GM23338 (cell line): ENCODE measurements around the gene RXRB. TPM values are rescaled to one million over a fixed set of nuclear protein-coding genes. Genes with fewer than 3 reads are reported as not detected.
"Not testable (repeated sequence)": the region's sequence is repeated elsewhere in the genome, so short reads cannot be mapped to it uniquely, and the experiment has no call there.

Experiments
- ATAC-seq: fragments of 200-7000 bp; cut with Tn5 transposase; 3 replicates; pipeline ENCODE4 v1.9.1; 2020
- DNase-seq: peaks from one replicate; pipeline ENCODE4 v3.0.0-alpha.2; 2015; ENCODE audit warnings: low spot score
- H2AFZ ChIP-seq: fragments of 200-600 bp; sonication (generic); 2 replicates; pipeline ENCODE4 v1.8.0; 2016; ENCODE audit warnings: antibody characterized with exemption, mild to moderate bottlenecking, moderate library complexity
- H3F3A ChIP-seq: fragments of 200-600 bp; sonication (generic); replicated peaks from 2 replicates; pipeline ENCODE4 v1.8.0; 2017; ENCODE audit warnings: antibody characterized with exemption, mixed run types, low read depth
- H3K27ac ChIP-seq: fragments of 200-600 bp; sonication (generic); 2 replicates; pipeline ENCODE4 v1.6.1; 2016; ENCODE audit warnings: low read depth
- H3K27me3 ChIP-seq: fragments of 200-600 bp; sonication (generic); 2 replicates; pipeline ENCODE4 v1.8.0; 2016; ENCODE audit warnings: mild to moderate bottlenecking, mixed run types, moderate library complexity; ENCODE audit not compliant: insufficient read depth
- H3K36me3 ChIP-seq: fragments of 200-600 bp; sonication (generic); 2 replicates; pipeline ENCODE4 v1.8.0; 2016; ENCODE audit warnings: mild to moderate bottlenecking; ENCODE audit not compliant: insufficient read depth
- H3K4me1 ChIP-seq: fragments of 200-600 bp; sonication (generic); 2 replicates; pipeline ENCODE4 v1.8.0; 2016; ENCODE audit warnings: mild to moderate bottlenecking, moderate library complexity; ENCODE audit not compliant: insufficient read depth
- H3K4me2 ChIP-seq: fragments of 200-600 bp; sonication (generic); 2 replicates; pipeline ENCODE4 v1.7.1; 2017; ENCODE audit warnings: mixed run types
- H3K4me3 ChIP-seq: fragments of 200-600 bp; sonication (generic); 2 replicates; pipeline ENCODE4 v1.6.1; 2016; ENCODE audit warnings: mixed run types
- H3K79me2 ChIP-seq: fragments of 200-600 bp; sonication (generic); replicated peaks from 2 replicates; pipeline ENCODE4 v1.8.0; 2017; ENCODE audit warnings: mild to moderate bottlenecking; ENCODE audit not compliant: insufficient read depth
- H3K9me2 ChIP-seq: fragments of 200-600 bp; sonication (generic); 2 replicates; pipeline ENCODE4 v1.8.0; 2017; ENCODE audit not compliant: insufficient read depth
- H4K20me1 ChIP-seq: fragments of 200-600 bp; sonication (generic); replicated peaks from 2 replicates; pipeline ENCODE4 v1.8.0; 2017; ENCODE audit warnings: mild to moderate bottlenecking; ENCODE audit not compliant: insufficient read depth
- H3K27ac Mint-ChIP-seq: 2 replicates; pipeline ENCODE4 v1.8.0; 2020; ENCODE audit warnings: inconsistent platforms, mild to moderate bottlenecking, moderate library complexity, mixed read lengths
- H3K27me3 Mint-ChIP-seq: 3 replicates; pipeline ENCODE4 v1.8.0; 2022; ENCODE audit warnings: low read depth, mild to moderate bottlenecking, moderate library complexity, mixed read lengths, inconsistent platforms; ENCODE audit not compliant: insufficient read depth, poor library complexity
- H3K36me3 Mint-ChIP-seq: 3 replicates; pipeline ENCODE4 v1.8.0; 2021; ENCODE audit warnings: low read depth, mild to moderate bottlenecking, inconsistent platforms, moderate library complexity, mixed read lengths
- H3K4me1 Mint-ChIP-seq: 3 replicates; pipeline ENCODE4 v1.8.0; 2020; ENCODE audit warnings: mild to moderate bottlenecking, inconsistent platforms, mixed read lengths
- H3K4me3 Mint-ChIP-seq: 3 replicates; pipeline ENCODE4 v1.8.0; 2021; ENCODE audit warnings: moderate library complexity, mild to moderate bottlenecking, inconsistent platforms, mixed read lengths
- H3K9me3 Mint-ChIP-seq: 3 replicates; pipeline ENCODE4 v1.8.0; 2020; ENCODE audit warnings: moderate library complexity, mild to moderate bottlenecking, inconsistent platforms, mixed read lengths
- CREB1 ChIP-seq: fragments of 250-450 bp; sonication (Bioruptor Pico); IDR thresholded peaks from 2 replicates; pipeline ENCODE4 v1.5.0; 2020; ENCODE audit warnings: low read depth, mild to moderate bottlenecking, moderate library complexity
- EZH2 ChIP-seq: fragments of 200-600 bp; sonication (generic); IDR thresholded peaks from one replicate; pipeline ENCODE4 v1.8.0; 2017; ENCODE audit warnings: antibody characterized with exemption, mild to moderate bottlenecking, low read depth; ENCODE audit not compliant: unreplicated experiment
- JUNB ChIP-seq: IDR thresholded peaks from one replicate; pipeline ENCODE4 v1.6.1; 2016; ENCODE audit warnings: antibody characterized with exemption; ENCODE audit not compliant: unreplicated experiment
- NANOG ChIP-seq: IDR thresholded peaks from 2 replicates; pipeline ENCODE4 v1.6.1; 2016; ENCODE audit warnings: antibody characterized with exemption, borderline replicate concordance
- POLR2AphosphoS5 ChIP-seq: IDR thresholded peaks from 2 replicates; pipeline ENCODE4 v1.6.1; 2016; ENCODE audit warnings: antibody characterized with exemption, low read depth
- ZNF114 ChIP-seq: fragments of 250-450 bp; sonication (Bioruptor Pico); IDR thresholded peaks from 2 replicates; pipeline ENCODE4 v1.5.0; 2020; ENCODE audit warnings: mild to moderate bottlenecking, moderate library complexity
- ZNF331 ChIP-seq: fragments of 250-450 bp; sonication (Bioruptor Pico); IDR thresholded peaks from 2 replicates; pipeline ENCODE4 v1.5.0; 2020; ENCODE audit warnings: low read depth, mild to moderate bottlenecking, moderate library complexity
- polyA plus RNA-seq: library from polyadenylated mRNA; unstranded; fragments of >200 nt; fragmentation: Nextera tagmentation; extraction: Ambion mirVana; gene quantifications from 2 replicates; pipeline ENCODE4 v1.2.1, GENCODE V29; 2016
- total RNA-seq: library from RNA; depleted of rRNA; stranded (reverse); fragments of >200 nt; shearing (Covaris generic); gene quantifications from 2 replicates; pipeline ENCODE4 v1.2.3, GENCODE V29; 2014
- TF ChIP-seq, protein P1 (sequence below): fragments of 250-450 bp; sonication (Bioruptor Pico); IDR thresholded peaks from 2 replicates; pipeline ENCODE4 v1.5.0; 2020; ENCODE audit warnings: mild to moderate bottlenecking, moderate library complexity
- TF ChIP-seq, protein P2 (sequence below): IDR thresholded peaks from one replicate; pipeline ENCODE4 v1.6.1; 2018; ENCODE audit warnings: antibody characterized with exemption; ENCODE audit not compliant: unreplicated experiment
- TF ChIP-seq, protein P3 (sequence below), 2 experiments: fragments of 200-600 bp in 1 of 2; sonication (generic) in 1 of 2; conservative IDR thresholded peaks; 2 replicates each; pipeline versions ENCODE4 v1.5.1 to v1.6.1; 2016 to 2017; ENCODE audit warnings: antibody characterized with exemption in 2 of 2, low read depth in 2 of 2, mild to moderate bottlenecking in 2 of 2, moderate library complexity in 1 of 2

Gene RXRB
- total and polyA plus RNA-seq, 2 experiments from 2014 or later: 6.9 to 11.6 TPM

DNA sequence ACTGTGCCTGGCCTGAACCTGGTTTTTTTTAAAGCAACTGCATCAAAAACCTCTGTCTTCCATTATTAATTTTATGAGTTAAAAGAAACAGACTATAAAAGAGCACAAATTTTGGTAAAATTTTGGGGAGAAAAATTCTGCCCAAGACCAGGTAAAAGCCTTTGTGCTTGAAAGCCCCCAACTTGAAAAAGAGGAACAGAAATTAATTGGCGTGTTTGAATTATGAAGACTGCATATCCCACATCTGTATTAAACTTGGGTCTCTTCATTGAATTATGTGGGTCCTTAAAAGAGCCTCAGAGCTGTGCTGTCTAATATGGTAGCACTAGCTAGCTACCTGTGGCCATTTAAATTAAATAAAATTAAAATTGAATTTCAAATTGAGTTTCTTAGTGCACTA, 49.4 kb downstream of the RXRB start (continued):
- TF ChIP-seq, protein P1, sequence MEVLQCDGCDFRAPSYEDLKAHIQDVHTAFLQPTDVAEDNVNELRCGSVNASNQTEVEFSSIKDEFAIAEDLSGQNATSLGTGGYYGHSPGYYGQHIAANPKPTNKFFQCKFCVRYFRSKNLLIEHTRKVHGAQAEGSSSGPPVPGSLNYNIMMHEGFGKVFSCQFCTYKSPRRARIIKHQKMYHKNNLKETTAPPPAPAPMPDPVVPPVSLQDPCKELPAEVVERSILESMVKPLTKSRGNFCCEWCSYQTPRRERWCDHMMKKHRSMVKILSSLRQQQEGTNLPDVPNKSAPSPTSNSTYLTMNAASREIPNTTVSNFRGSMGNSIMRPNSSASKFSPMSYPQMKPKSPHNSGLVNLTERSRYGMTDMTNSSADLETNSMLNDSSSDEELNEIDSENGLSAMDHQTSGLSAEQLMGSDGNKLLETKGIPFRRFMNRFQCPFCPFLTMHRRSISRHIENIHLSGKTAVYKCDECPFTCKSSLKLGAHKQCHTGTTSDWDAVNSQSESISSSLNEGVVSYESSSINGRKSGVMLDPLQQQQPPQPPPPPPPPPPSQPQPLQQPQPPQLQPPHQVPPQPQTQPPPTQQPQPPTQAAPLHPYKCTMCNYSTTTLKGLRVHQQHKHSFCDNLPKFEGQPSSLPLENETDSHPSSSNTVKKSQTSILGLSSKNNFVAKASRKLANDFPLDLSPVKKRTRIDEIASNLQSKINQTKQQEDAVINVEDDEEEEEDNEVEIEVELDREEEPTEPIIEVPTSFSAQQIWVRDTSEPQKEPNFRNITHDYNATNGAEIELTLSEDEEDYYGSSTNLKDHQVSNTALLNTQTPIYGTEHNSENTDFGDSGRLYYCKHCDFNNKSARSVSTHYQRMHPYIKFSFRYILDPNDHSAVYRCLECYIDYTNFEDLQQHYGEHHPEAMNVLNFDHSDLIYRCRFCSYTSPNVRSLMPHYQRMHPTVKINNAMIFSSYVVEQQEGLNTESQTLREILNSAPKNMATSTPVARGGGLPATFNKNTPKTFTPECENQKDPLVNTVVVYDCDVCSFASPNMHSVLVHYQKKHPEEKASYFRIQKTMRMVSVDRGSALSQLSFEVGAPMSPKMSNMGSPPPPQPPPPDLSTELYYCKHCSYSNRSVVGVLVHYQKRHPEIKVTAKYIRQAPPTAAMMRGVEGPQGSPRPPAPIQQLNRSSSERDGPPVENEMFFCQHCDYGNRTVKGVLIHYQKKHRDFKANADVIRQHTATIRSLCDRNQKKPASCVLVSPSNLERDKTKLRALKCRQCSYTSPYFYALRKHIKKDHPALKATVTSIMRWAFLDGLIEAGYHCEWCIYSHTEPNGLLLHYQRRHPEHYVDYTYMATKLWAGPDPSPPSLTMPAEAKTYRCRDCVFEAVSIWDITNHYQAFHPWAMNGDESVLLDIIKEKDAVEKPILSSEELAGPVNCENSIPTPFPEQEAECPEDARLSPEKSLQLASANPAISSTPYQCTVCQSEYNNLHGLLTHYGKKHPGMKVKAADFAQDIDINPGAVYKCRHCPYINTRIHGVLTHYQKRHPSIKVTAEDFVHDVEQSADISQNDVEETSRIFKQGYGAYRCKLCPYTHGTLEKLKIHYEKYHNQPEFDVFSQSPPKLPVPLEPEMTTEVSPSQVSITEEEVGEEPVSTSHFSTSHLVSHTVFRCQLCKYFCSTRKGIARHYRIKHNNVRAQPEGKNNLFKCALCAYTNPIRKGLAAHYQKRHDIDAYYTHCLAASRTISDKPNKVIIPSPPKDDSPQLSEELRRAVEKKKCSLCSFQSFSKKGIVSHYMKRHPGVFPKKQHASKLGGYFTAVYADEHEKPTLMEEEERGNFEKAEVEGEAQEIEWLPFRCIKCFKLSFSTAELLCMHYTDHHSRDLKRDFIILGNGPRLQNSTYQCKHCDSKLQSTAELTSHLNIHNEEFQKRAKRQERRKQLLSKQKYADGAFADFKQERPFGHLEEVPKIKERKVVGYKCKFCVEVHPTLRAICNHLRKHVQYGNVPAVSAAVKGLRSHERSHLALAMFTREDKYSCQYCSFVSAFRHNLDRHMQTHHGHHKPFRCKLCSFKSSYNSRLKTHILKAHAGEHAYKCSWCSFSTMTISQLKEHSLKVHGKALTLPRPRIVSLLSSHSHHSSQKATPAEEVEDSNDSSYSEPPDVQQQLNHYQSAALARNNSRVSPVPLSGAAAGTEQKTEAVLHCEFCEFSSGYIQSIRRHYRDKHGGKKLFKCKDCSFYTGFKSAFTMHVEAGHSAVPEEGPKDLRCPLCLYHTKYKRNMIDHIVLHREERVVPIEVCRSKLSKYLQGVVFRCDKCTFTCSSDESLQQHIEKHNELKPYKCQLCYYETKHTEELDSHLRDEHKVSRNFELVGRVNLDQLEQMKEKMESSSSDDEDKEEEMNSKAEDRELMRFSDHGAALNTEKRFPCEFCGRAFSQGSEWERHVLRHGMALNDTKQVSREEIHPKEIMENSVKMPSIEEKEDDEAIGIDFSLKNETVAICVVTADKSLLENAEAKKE (CRISPR knock-in tag): no peak
- no peak for TF ChIP-seq EZH2
- TF ChIP-seq NANOG: no peak
- no peak for TF ChIP-seq ZNF331 (CRISPR knock-in tag)
- TF ChIP-seq, protein P2, sequence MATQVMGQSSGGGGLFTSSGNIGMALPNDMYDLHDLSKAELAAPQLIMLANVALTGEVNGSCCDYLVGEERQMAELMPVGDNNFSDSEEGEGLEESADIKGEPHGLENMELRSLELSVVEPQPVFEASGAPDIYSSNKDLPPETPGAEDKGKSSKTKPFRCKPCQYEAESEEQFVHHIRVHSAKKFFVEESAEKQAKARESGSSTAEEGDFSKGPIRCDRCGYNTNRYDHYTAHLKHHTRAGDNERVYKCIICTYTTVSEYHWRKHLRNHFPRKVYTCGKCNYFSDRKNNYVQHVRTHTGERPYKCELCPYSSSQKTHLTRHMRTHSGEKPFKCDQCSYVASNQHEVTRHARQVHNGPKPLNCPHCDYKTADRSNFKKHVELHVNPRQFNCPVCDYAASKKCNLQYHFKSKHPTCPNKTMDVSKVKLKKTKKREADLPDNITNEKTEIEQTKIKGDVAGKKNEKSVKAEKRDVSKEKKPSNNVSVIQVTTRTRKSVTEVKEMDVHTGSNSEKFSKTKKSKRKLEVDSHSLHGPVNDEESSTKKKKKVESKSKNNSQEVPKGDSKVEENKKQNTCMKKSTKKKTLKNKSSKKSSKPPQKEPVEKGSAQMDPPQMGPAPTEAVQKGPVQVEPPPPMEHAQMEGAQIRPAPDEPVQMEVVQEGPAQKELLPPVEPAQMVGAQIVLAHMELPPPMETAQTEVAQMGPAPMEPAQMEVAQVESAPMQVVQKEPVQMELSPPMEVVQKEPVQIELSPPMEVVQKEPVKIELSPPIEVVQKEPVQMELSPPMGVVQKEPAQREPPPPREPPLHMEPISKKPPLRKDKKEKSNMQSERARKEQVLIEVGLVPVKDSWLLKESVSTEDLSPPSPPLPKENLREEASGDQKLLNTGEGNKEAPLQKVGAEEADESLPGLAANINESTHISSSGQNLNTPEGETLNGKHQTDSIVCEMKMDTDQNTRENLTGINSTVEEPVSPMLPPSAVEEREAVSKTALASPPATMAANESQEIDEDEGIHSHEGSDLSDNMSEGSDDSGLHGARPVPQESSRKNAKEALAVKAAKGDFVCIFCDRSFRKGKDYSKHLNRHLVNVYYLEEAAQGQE: no peak
- TF ChIP-seq POLR2AphosphoS5: no peak
- no peak for TF ChIP-seq JUNB
- no peak for TF ChIP-seq CREB1 (CRISPR knock-in tag)
- no peak for TF ChIP-seq ZNF114 (CRISPR knock-in tag)
- TF ChIP-seq, protein P3, sequence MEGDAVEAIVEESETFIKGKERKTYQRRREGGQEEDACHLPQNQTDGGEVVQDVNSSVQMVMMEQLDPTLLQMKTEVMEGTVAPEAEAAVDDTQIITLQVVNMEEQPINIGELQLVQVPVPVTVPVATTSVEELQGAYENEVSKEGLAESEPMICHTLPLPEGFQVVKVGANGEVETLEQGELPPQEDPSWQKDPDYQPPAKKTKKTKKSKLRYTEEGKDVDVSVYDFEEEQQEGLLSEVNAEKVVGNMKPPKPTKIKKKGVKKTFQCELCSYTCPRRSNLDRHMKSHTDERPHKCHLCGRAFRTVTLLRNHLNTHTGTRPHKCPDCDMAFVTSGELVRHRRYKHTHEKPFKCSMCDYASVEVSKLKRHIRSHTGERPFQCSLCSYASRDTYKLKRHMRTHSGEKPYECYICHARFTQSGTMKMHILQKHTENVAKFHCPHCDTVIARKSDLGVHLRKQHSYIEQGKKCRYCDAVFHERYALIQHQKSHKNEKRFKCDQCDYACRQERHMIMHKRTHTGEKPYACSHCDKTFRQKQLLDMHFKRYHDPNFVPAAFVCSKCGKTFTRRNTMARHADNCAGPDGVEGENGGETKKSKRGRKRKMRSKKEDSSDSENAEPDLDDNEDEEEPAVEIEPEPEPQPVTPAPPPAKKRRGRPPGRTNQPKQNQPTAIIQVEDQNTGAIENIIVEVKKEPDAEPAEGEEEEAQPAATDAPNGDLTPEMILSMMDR (conservative IDR thresholded peaks at IDR 0.05; ENCODE audit: low read depth in 2 of 2): no peak

DNA sequence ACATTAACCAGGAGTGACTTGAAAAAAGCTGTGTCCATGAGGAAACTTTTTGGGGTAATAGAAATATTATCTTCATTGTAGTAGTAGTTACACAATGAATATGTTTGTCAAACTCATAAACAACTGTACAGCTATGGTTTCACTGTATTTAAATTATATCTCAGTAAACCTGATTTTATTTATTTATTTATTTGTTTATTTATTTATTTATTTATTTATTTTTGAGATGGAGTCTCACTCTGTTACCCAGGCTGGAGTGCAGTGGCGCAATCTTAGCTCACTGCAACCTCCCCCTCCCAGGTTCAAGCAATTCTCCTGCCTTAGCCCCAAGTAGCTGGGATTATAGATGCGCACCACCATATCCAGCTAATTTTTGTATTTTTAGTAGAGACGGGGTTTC, 49.9 kb downstream of the RXRB start:
- not testable (repeated sequence) for H3K4me3 ChIP-seq, H3K27ac ChIP-seq, H3K79me2 ChIP-seq, H4K20me1 ChIP-seq, ATAC-seq, H3K4me2 ChIP-seq, H3K4me1 ChIP-seq, H3K4me3 Mint-ChIP-seq, H2AFZ ChIP-seq, H3K27me3 ChIP-seq, H3K36me3 ChIP-seq, H3K36me3 Mint-ChIP-seq, DNase-seq, H3K27ac Mint-ChIP-seq, H3F3A ChIP-seq, H3K9me2 ChIP-seq, H3K27me3 Mint-ChIP-seq
- peaks cover 17% of the 10 kb centered on the region for H3K4me1 Mint-ChIP-seq
- peaks cover 17% of the 10 kb centered on the region for H3K9me3 Mint-ChIP-seq
